ENCODE measurements around the gene RCSD1. TPM values are rescaled to one million over a fixed set of nuclear protein-coding genes. Genes with fewer than 3 reads are reported as not detected.
"Not testable (repeated sequence)": the region's sequence is repeated elsewhere in the genome, so short reads cannot be mapped to it uniquely, and the experiment has no call there.

RCSD1 gene
- total RNA-seq, 2 experiments from 2014 or later, result 27.3 to 27.9 TPM

GRCh38 chr1:167601442-167602383 lies 28.3 kb upstream of the RCSD1 start:
- Mint-ChIP-seq H3K27me3 (ENCODE audit: low read depth) (no peaks in the 10 kb centered on the region), H3K4me3 (peak overlapping the region; percentile 23), H3K27ac (peak overlapping the region; percentile 75), H3K4me1 (ENCODE audit: low read depth) (peaks cover 39% of the 10 kb centered on the region), H3K9me3 (peaks cover 2% of the 10 kb centered on the region), H3K36me3 (ENCODE audit: low read depth) (peaks cover under 1% of the 10 kb centered on the region)
- CTCF ChIA-PET, result interaction anchor here (0.7 to 7.2 kb wide), 16 partner anchors 8 to 113 kb away, joined by 3 to 226 read pairs (median 8); partner anchors contain the start of genes CREG1 and RCSD1
- DNase-seq, result peak; percentile 40
- intact Hi-C loops (cut with micrococcal nuclease), result loop anchor here (1.0 kb wide), 1 partner anchor 16 kb away; no protein-coding TSS in a partner anchor

GRCh38 chr1:167602840-167603239 lies 27.2 kb upstream of the RCSD1 start:
- Mint-ChIP-seq H3K4me1 (ENCODE audit: low read depth) (peaks cover 39% of the 10 kb centered on the region), H3K27ac (no peak overlapping the region), H3K36me3 (ENCODE audit: low read depth) (peaks cover 7% of the 10 kb centered on the region), H3K9me3 (peaks cover 9% of the 10 kb centered on the region), H3K4me3 (no peak overlapping the region), H3K27me3 (ENCODE audit: low read depth) (no peaks in the 10 kb centered on the region)
- intact Hi-C loops (cut with micrococcal nuclease), result no loop called here
- CTCF ChIA-PET, result interaction anchor here (0.6 to 7.2 kb wide), 6 partner anchors 12 to 84 kb away, joined by 3 to 226 read pairs (median 11); partner anchors contain the start of gene RCSD1
- DNase-seq, result peak; percentile 58

- CTCF ChIA-PET, result interaction anchor here (0.7 to 7.2 kb wide), 3 partner anchors 11 to 75 kb away, joined by 3 to 226 read pairs (median 3); partner anchors contain the start of gene RCSD1
- Mint-ChIP-seq H3K4me1 (ENCODE audit: low read depth) (peaks cover 27% of the 10 kb centered on the region), H3K36me3 (ENCODE audit: low read depth) (peaks cover 7% of the 10 kb centered on the region), H3K27ac (no peak overlapping the region), H3K4me3 (no peak overlapping the region), H3K9me3 (peaks cover 9% of the 10 kb centered on the region), H3K27me3 (ENCODE audit: low read depth) (no peaks in the 10 kb centered on the region)
- intact Hi-C loops (cut with micrococcal nuclease), result no loop called here
- DNase-seq, result no peak
Measured at GRCh38 chr1:167605576-167605975, 24.5 kb upstream of the RCSD1 start.

GRCh38 chr1:167611983-167612382 lies 18.0 kb upstream of the RCSD1 start:
- H3K27me3 Mint-ChIP-seq (ENCODE audit: low read depth), result no peaks in the 10 kb centered on the region

DNA sequence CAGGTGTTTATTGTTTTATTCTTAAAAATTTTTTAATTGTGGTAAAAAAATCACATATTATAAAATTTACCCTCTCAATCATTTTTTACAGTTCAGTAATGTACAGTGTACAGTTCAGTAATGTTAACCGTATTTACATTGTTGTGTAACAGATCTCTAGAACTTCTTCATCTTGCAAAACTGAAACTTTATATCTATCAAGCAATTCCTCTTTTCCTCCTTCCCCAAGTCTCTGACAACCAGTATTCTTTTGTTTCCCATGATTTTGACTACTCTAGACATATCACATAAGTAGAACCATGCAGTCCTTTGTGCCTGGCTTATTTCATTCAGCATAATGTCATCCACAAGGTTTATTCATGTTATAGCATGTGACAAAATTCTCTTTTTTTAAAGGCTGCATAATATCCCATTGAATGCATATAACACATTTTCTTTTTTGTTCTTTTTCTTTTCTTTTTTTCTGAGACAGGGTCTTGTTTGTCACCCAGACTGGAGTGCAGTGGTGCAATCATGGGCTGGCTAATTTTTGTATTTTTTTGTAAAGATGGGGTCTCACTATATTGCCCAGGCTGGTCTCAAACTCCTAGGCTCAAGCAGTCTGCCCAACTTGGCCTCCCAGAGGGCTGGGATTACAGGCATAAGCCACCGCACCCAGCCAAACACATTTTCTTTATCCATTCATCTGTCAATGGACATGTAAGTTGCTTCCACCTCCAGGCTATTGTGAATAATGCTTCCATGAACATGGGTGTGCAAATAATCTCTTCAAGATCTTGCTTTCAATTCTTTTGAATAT lies 17.2 kb upstream of the RCSD1 start:
- no peaks in the 10 kb centered on the region for H3K27me3 Mint-ChIP-seq (ENCODE audit: low read depth)
- H3K36me3 Mint-ChIP-seq (ENCODE audit: low read depth), result no peaks in the 10 kb centered on the region
- CTCF ChIA-PET, result no interaction called here
- intact Hi-C loops (cut with micrococcal nuclease), result no loop called here
- no peak overlapping the region for H3K4me3 Mint-ChIP-seq
- H3K9me3 Mint-ChIP-seq, result peaks cover 8% of the 10 kb centered on the region
- H3K4me1 Mint-ChIP-seq (ENCODE audit: low read depth), result peaks cover 19% of the 10 kb centered on the region
- no peak for DNase-seq
- H3K27ac Mint-ChIP-seq, result no peak overlapping the region

More at GRCh38 chr1:167611983-167612382, 18.0 kb upstream of the RCSD1 start:
- CTCF ChIA-PET, result no interaction called here
- H3K27ac Mint-ChIP-seq, result no peak overlapping the region
- H3K9me3 Mint-ChIP-seq, result peaks cover 13% of the 10 kb centered on the region
- intact Hi-C loops (cut with micrococcal nuclease), result no loop called here
- peaks cover 11% of the 10 kb centered on the region for H3K4me1 Mint-ChIP-seq (ENCODE audit: low read depth)
- peaks cover 4% of the 10 kb centered on the region for H3K36me3 Mint-ChIP-seq (ENCODE audit: low read depth)
- H3K4me3 Mint-ChIP-seq, result no peak overlapping the region
- no peak for DNase-seq

DNA sequence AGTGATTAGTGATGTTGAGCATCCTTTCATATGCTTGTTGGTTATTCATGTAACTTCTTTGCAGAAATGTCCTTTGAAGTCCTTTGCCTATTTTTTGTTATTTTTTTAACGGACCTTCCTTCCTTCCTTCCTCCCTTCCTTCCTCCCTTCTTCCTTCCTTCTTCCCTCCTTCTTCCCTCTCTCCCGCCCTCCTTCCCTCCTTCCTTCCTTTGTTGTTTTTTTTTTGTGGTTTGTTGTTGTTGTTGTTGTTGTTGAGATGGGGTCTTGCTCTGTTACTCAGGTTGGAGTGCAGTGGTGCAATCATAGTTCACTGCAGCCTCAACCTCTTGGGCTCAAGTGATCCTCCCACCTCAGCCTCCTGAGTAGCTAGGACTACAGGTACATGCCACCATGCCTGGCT lies 16.0 kb upstream of the RCSD1 start:
- H3K4me1 Mint-ChIP-seq (ENCODE audit: low read depth), result peaks cover 31% of the 10 kb centered on the region
- H3K27me3 Mint-ChIP-seq (ENCODE audit: low read depth); H3K36me3 Mint-ChIP-seq (ENCODE audit: low read depth); intact Hi-C loops (cut with micrococcal nuclease); H3K27ac Mint-ChIP-seq; DNase-seq; H3K9me3 Mint-ChIP-seq; H3K4me3 Mint-ChIP-seq: not testable (repeated sequence)
- CTCF ChIA-PET, result interaction anchor here (0.8 to 1.9 kb wide), 3 partner anchors 9 to 74 kb away, joined by 5 to 6 read pairs (median 6); no protein-coding TSS in a partner anchor

GRCh38 chr1:167614851-167615250 lies 15.2 kb upstream of the RCSD1 start:
- Mint-ChIP-seq H3K4me3 (no peak overlapping the region), H3K27me3 (ENCODE audit: low read depth) (no peaks in the 10 kb centered on the region), H3K4me1 (ENCODE audit: low read depth) (peaks cover 34% of the 10 kb centered on the region), H3K27ac (no peak overlapping the region), H3K9me3 (peaks cover 8% of the 10 kb centered on the region), H3K36me3 (ENCODE audit: low read depth) (no peaks in the 10 kb centered on the region)
- intact Hi-C loops (cut with micrococcal nuclease), result no loop called here
- CTCF ChIA-PET, result interaction anchor here (0.8 to 1.9 kb wide), 4 partner anchors 10 to 73 kb away, joined by 5 to 6 read pairs (median 6); no protein-coding TSS in a partner anchor
- DNase-seq, result no peak

DNA sequence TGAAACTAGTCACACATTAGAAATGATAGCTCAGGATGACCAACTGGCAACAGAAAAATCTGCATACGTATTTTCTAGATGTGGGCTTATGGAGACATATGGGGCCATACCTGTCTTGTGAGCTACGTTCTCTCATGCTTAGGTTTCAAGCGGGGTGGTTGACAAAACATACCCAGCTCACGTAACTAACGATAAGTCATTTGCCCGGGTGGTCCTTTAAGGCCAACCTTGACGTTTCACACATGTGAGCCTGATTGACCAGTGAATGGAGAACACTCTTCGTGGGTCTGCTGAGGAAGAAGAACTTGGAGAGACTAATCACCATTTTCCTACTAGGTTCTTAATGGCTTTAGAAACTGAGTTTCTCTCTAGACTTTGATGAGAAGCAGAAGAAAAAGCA lies 13.5 kb upstream of the RCSD1 start:
- no peaks in the 10 kb centered on the region for H3K36me3 Mint-ChIP-seq (ENCODE audit: low read depth)
- H3K27me3 Mint-ChIP-seq (ENCODE audit: low read depth), result no peaks in the 10 kb centered on the region
- intact Hi-C loops (cut with micrococcal nuclease), result loop anchor here (2.0 kb wide), 1 partner anchor 16 kb away; no protein-coding TSS in a partner anchor
- DNase-seq, result no peak
- H3K4me1 Mint-ChIP-seq (ENCODE audit: low read depth), result peaks cover 46% of the 10 kb centered on the region
- peak overlapping the region; percentile 90 for H3K27ac Mint-ChIP-seq
- CTCF ChIA-PET, result interaction anchor here (0.6 to 3.6 kb wide), 11 partner anchors 11 to 99 kb away, joined by 3 to 23 read pairs (median 5); partner anchors contain the start of gene RCSD1
- peak overlapping the region; percentile 70 for H3K4me3 Mint-ChIP-seq
- peaks cover 8% of the 10 kb centered on the region for H3K9me3 Mint-ChIP-seq

DNA sequence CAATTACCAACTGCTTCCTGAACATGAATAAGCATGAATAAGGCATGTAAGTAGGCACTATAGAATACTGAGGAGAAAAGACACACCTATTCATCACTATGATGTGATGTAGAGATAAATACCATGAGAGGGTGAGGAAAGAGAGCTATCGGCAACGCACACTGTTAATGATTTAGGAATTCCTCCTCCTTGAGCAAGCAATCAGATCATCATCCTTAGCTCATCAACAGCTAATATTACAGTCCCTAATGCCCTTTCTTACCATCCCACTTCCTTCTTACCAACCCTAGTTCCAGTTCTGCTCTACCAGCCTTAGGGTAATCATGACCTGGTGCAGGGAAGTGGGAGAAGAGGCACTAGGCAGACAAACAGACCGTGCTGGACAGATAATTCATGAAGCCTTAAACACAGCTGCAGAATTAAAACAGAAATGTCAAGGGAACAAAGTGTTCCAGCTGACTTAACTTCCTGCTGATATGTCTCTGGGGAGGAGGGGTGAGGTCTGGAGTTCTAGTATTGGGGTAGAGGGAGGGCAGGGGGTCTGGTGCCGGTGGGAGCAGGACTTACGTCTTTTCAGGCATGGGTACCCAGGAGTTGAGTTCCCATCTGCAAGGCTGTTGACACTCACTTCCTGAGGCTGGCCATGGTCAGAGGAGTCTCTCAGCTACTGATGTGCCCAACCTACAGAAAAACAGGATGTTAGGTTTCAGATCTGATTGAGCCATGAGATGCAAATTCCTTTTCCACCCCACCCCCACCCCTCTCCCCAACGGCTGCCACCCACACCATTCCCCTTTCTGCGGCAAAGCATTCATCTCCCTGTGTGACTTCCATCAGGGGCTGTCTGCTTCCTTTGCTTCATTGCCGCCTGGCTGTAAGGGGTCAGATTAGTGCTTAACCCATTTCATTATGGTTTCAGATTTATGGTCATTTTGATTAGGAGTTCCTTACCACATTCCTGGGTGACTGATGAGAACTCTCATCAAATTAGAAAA lies 12.6 kb upstream of the RCSD1 start:
- H3K36me3 Mint-ChIP-seq (ENCODE audit: low read depth), result no peaks in the 10 kb centered on the region
- peak overlapping the region; percentile 90 for H3K27ac Mint-ChIP-seq
- intact Hi-C loops (cut with micrococcal nuclease), result loop anchor here (1.0 to 2.0 kb wide), 2 partner anchors 15 to 16 kb away; no protein-coding TSS in a partner anchor
- DNase-seq, result peak; percentile 46
- peaks cover 8% of the 10 kb centered on the region for H3K9me3 Mint-ChIP-seq
- CTCF ChIA-PET, result interaction anchor here (0.8 to 3.6 kb wide), 10 partner anchors 11 to 97 kb away, joined by 3 to 23 read pairs (median 7); partner anchors contain the start of gene RCSD1
- H3K4me3 Mint-ChIP-seq, result peak overlapping the region; percentile 70
- peaks cover 48% of the 10 kb centered on the region for H3K4me1 Mint-ChIP-seq (ENCODE audit: low read depth)
- no peaks in the 10 kb centered on the region for H3K27me3 Mint-ChIP-seq (ENCODE audit: low read depth)

DNA sequence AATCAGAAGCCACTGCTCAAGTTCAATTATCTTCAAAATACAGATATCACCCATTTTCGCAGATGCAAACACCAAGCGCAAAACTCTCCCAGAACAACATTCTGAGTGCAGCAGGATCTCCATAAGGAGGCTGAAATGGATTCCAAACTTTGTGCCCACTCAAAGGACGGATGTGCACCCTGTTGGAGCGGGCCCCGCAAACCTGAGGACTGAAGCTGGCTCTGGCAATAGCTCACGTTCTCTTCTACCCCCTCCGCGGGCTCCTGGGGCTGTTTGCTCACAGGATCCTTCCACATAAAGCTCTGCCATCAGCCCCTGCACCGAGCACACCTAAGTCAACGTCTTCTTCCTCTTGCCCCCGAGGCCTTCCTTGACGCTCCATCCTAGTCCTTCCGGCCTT lies 11.7 kb upstream of the RCSD1 start:
- intact Hi-C loops (cut with micrococcal nuclease), result no loop called here
- peaks cover 56% of the 10 kb centered on the region for H3K4me1 Mint-ChIP-seq (ENCODE audit: low read depth)
- peak overlapping the region; percentile 23 for H3K4me3 Mint-ChIP-seq
- H3K9me3 Mint-ChIP-seq, result peaks cover 8% of the 10 kb centered on the region
- no peaks in the 10 kb centered on the region for H3K36me3 Mint-ChIP-seq (ENCODE audit: low read depth)
- DNase-seq, result no peak
- H3K27me3 Mint-ChIP-seq (ENCODE audit: low read depth), result no peaks in the 10 kb centered on the region
- H3K27ac Mint-ChIP-seq, result peak overlapping the region; percentile 90
- CTCF ChIA-PET, result interaction anchor here (0.8 to 3.6 kb wide), 4 partner anchors 10 to 97 kb away, joined by 3 to 22 read pairs (median 6); partner anchors contain the start of gene RCSD1

DNA sequence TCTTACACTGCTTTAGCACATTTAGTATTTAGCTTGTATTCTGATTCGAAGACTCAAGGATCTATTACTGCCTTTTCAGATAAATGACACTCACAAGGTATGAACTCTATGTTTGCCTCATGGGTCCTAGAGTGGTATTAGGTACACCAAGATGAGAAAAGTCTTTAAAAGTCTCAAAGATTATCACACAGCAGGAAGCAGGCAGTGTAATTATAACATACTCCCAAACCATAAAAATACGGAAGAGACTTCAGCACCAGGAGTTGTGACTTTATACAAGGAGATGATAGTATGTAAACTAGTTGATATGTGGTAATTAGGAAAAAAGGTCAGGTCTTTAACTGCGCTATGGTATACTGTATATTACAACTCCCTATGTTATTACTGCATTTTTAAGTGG lies 11.2 kb upstream of the RCSD1 start:
- Mint-ChIP-seq H3K27ac (peak overlapping the region; percentile 90), H3K4me1 (ENCODE audit: low read depth) (peaks cover 57% of the 10 kb centered on the region), H3K27me3 (ENCODE audit: low read depth) (no peaks in the 10 kb centered on the region), H3K4me3 (no peak overlapping the region), H3K9me3 (peaks cover 8% of the 10 kb centered on the region), H3K36me3 (ENCODE audit: low read depth) (no peaks in the 10 kb centered on the region)
- no peak for DNase-seq
- CTCF ChIA-PET, result interaction anchor here (0.8 to 3.6 kb wide), 4 partner anchors 10 to 96 kb away, joined by 3 to 22 read pairs (median 6); partner anchors contain the start of gene RCSD1
- intact Hi-C loops (cut with micrococcal nuclease), result no loop called here
